GM19324 (cell line): Measurements from ENCODE around the gene ANTXR1.
"Not testable (repeated sequence)": the region's sequence is repeated elsewhere in the genome, so short reads cannot be mapped to it uniquely, and the experiment has no call there.

ENCODE experiments used
- ATAC-seq: cut with Tn5 transposase; IDR thresholded peaks from one replicate; pipeline ENCODE4 v1.9.1; 2021; ENCODE audit warnings: mild to moderate bottlenecking, moderate library complexity; ENCODE audit not compliant: unreplicated experiment, low FRiP score

The ANTXR1 gene

DNA sequence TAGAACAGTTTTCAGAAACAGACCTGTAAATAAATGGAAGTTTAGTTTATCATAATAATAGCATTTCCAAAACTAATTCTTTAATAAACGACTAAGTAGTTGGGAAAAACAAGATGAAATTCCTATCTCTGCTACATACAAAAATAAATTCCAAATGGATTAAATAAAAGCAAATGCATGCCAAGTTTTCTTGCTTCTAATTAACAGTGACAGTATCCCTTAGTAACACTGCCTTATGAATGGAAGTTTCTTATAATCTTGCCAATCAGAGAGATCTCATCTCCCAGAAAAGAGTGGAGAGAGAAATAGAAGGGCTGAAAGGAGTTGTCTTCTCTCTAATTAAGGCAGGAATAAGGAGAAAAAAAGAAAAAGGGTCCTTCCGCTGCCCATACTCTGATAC is 240.1 kb downstream of the ANTXR1 start:
- no peak for ATAC-seq

DNA sequence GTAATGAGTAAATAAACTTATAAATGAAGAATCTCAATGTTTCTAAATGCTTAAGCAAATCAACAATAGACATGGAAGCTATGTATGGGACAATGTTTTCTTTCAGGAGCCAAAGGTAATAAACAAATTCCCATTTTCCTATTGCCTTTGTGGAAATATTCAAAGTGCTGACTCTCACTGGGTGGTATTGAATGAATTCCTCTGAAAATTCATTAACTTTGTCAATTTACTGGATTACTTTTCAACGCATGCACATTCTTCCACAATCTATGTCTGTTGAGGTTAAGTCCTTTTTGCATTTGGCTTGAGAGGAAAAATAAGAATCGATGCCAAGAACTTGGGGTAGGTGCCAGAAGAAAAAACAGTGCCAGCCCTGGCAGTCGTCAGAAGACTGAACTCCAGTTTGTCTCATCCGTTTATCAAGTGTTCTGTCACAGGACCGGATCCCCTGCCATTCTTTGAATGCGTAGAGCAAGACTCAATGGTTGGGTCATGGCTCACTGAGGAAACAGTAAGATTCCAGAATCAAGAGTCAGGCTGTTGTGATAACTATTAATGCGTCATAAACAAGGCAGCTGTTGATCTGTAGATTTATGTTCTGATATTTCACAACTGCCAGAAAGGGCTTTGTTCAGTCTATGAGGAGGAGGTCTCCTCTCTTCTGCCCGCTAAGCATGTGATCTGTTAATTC is 240.8 kb downstream of the ANTXR1 start:
- no peak for ATAC-seq

DNA sequence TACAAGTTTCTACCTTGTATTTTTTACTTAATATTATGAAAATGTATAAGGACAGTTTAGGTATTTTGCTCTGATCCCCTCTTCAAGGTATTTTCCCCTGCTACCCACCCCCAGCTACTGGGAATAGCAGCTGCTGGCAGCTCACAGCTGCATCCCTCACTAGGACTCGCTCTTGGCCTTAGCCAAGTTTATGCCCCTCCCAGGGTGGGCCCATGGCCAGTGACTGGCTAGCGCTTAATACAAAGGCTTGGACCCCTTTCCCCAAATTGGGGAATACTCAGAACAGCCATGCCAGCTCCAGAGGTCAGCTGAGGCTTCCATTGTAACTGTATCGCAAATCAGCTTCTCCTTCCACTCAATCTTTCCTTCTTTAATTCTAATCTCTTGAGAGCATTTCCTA is 242.8 kb downstream of the ANTXR1 start:
- no peak for ATAC-seq

DNA sequence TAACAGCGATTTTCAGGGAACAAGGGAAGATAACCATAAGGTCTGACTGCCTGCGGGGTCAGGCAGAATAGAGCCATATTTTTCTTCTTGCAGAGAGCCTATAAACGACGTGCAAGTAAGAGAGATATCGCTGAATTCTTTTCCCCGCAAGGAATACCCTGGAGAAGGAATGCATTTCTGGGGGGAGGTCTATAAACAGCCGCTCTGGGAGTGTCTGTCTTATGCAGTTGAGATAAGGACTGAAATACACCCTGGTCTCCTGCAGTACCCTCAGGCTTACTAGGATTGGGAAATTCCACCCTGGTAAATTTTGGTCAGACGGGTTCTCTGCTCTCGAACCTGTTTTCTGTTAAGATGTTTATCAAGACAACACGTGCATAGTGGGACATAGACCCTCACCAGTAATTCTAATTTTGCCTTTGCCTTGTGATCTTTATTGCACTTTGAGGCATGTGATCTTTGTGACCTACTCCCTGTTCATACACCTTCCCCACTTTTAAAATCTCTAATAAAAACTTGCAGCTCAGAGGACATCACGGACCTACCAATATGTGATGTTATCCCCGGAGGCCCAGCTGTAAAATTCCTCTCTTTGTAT is 247.1 kb downstream of the ANTXR1 start:
- not testable (repeated sequence) for ATAC-seq

DNA sequence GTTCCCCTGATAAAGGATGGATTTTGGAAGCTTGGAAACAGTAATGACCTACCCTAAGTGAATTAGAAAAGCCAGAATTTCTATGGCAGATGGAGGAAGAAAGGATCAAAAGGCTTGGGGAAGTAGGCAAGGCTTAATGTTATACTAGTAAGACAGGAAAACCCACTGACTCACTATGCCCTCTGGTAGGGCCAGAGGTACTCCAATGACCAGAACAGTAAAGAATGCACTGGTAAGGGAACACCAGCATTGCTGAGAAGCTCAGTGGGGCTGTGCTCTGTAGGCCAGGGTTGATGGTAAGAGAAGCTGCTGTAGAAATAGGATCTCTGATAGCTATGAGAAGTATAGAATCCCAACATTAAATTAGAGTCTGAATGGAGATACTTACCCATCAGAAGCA is 247.7 kb downstream of the ANTXR1 start:
- no peak for ATAC-seq

DNA sequence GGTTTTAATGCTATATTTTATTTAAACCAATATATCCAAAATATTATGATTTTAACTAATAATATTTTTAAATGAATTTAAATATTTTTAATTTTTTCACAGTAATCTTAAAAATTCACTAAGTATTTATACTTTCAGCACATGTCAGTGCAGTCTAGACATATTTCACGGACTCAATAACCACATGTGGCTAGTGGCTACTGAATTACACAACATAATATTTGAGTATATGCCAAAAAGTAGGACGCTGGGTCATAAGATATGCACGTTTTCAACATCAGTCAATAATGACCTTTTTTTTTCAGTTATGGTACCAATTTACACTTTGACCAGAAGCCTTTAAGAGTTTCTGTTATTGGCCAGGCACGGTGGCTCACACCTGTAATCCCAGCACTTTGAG is 256.4 kb downstream of the ANTXR1 start:
- ATAC-seq = no peak

DNA sequence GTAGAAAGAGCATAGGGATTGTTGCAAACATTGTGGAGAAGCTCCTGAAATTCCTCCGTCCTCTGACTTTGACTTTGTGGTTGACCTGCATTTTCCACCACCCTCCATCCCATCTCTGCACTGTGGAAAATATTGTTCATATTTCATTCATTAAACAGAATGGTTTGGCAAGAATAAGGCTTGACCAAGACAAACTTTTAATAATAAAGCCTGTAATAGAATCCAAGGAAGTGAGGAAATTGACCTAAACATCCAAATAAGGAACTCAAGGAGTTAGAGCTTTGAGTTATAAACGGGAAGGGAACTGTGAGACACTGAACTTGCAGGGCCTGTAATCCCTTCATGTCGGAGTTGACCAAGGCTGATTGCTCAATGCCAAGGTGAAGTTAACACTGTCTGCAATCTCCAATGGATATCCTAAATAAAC is 258.9 kb downstream of the ANTXR1 start:
- ATAC-seq = no peak

DNA sequence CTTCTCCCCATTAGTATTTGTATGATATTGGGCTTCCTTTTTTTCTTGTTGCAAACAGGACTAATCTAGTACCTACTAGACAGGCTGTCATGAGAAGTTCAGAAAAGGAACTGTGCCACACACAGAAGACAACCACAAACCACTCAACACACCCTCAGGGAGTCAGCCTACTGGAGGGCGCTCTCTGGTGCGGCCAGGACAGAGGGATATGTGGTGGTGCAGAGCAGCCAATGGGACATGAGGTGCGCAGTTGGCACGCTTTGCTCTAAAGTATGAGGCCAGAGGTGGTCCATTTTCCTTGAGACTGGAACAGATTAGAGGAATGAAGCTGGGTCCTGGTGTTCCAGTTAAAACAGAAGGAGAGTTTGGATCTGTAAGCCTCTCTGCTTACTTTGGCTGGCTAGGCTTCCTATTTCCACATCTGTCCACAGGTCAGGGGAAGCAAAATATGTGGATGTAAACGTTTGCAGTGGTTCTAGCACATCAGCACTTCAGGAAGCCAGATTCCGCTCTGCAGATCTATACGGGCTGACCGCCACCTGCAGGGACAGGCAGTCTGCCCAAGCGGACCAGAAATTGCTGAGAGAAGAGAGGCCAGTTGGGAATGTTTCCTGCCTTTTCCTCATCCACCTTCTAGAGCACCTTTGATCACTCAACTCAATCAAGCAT is 260.0 kb downstream of the ANTXR1 start:
- ATAC-seq = no peak

DNA sequence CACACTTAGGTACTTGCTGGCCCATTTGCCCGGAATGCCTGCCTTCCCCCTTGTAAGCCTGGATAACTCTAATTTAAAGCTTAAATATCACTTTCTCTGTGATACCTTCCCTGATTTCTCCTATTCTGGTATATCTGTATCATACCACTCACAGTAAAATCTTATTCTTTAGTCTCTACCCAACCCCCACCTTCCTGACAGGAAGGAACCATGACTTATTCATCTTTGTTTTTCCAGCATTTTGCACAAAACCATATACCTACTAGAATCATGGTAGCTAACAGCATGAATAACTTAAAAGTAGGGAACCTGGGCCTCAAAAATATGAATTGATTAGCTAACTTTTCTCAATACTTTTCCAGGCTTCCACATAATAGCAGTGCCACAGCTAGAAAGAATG is 262.5 kb downstream of the ANTXR1 start:
- ATAC-seq = no peak

DNA sequence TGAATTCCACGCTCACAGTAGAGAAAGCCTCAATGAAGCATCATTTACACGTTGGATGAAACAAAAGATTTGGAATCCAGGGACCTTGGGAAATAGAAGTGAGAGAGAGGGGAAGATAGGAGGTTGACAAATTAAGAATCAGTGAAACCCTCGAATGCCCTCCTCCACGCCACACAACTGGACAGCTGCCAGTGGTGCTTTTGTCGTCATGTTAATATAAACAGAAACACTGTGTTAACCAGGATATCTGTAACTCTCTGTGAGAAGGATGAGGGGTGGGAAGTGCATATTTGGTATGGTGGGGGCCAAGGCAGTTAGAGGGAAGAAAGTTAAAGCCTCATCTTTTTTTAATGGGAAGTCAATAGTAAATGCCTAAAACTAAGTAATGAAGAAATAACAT is 265.4 kb downstream of the ANTXR1 start:
- no peak for ATAC-seq

DNA sequence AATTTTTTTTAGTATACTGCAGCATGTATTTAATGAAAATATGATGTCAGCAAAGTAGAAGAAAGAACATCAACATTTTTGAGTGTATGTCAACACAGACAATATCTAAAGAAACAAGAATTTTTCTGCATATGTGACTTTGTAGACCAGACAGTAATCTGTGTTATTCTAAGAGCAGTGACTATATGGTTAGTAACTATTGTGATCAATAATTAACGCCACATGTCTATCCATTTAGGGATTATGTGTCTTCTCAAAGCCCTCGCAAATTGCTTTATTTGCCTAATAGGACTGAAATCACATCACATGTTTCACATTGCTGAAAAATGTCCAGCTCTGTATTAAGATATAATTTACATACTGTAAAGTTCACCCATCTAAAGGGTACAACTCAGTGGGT is 266.2 kb downstream of the ANTXR1 start:
- no peak for ATAC-seq

DNA sequence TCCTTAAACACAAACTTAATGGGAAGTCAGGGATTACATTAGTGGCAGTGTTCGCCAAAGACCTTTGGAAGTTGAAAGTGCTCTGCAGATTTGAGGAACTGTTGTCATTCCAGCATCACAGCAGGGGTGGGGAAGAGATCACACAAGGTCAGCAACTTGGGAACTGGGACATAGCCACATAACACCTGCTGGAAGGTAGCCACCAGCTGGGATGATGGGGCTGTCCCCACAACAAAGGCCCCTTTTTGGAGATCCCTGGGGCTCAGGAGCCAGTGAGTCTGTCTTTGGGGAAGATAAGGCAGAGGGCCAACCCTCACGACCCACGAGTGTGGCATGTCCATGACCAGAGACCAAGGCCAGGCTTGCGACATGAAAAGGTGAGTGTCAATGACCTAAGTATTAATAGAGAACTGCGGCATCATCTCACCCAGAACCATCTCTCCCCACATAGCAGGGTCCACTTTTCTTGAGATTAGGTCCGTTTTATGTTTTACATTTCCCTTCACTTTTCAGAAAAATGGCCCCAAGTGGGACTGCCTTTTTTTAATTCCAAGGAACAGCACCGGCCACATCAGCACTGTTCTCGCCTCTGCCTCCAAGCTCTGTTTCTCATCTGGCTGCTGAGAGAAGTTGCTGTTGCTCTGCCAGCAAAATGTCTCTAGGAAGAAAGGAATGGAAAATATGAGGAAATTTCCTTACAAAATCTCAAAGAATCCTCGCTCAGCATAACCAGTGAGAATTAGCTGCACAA is 267.1 kb downstream of the ANTXR1 start:
- no peak for ATAC-seq

DNA sequence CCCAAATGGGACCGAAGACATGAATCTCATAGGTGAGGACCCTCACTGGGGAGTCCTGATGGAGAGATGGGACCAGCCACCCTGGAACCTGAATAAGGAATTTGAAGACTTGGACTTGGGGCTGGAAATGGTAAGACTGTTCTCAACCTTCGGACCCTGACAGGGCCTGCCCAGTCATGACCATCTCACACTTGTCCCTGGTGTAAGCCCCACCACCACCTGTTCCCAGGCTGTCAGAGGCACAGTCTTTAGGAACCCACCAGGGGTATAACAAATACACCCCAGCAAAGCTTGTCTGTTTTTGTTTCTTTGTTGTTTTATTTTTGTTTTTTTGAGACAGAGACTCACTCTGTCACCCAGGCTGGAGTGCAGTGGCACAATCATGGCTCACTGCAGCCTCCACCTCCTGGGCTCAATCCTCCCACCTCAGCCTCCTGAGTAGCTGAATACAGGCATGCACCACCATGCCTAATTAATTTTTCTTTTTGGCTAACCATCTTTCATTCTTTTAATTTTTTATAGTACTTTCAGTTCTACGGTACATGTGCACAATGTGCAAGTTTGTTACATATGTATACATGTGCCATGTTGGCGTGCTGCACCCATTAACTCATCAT is 267.9 kb downstream of the ANTXR1 start:
- no peak for ATAC-seq

DNA sequence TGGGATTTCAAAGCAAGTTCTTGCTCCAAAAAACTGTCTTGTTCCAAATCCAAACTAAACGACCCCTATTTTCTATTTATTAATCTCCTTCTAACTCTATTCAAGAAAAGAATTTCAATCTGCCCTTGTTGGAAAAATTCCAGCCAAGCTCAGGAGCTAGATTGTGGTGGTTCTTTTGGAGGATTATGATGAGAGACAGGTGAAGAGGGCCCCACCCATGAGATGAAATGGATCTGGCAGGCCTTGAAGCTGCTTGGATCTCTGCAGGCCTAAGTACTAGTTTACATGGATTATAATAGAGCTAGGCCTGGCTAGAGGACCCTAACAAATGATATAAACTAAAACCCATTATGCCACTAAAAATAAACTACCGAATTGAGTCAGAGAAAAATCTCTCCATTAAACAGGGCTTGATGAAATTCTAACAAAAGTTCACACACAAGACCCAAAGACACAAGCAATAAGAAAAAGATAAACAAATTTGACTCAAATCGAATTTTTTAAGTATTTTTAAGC is 272.5 kb downstream of the ANTXR1 start:
- ATAC-seq = no peak

DNA sequence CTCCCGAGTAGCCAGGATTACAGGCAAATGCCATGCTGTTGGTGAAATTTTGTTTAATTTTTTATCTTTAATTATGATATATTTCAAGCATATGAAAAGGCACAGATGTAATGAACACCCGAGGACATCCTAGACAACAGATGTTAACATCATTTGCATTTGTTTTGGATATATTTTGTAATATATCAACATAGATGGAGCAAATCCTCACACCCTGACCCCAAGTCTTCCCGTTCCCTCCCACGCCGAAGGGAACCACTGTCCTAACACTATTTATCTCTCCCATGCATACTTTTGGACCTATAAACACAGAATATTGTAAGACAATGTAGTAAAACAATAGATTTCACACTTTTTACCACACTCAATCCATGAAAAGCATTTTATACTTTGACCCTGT is 274.6 kb downstream of the ANTXR1 start:
- ATAC-seq = no peak

DNA sequence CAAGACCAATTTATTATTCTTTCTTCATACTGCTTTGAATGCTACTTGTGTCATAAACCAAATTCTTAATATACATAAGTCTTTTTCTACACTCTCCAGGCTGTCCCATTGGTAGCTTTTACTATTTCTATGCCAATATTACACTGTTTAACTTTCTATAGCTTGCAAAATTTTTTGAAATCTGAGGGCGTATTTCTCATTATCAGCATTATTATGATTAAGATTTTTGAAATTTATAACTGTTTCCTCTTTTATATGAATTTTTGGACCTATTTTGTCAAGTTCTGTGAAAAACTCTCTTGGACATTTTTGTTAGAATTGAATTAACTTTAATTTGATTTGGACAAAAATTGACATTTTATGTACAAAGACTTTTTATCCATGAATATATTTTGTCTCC is 275.4 kb downstream of the ANTXR1 start:
- ATAC-seq = no peak

DNA sequence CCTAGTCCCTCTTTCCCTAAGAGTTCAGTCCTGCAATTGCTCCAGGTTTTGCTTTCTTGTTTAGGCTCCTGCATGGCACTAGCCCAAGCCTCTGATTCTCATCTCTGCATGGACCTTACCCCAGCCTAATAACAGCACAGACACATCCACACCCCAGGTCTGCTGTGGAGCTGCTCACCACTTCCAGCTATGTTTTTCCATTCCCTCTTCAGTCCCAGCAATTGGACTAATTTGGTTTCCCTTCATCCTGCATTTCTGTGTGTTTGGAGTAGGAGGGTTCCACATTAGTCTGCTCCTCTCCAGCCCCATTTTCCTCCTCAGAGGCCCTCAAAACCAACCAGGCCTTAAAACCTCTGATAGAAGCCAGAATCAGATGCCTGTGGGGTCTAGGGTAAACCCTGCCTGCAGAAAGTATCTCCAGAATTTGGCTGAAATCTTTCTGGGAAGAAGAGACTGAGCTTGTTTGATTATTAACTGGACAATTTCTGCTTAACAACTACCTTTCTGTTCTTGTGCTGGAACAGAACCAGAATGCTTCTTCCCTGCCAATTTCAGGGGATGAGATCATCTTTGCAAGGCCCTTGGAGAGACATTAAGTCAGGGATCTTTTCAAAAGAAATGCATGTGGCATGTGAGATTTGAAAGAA is 278.1 kb downstream of the ANTXR1 start:
- no peak for ATAC-seq

DNA sequence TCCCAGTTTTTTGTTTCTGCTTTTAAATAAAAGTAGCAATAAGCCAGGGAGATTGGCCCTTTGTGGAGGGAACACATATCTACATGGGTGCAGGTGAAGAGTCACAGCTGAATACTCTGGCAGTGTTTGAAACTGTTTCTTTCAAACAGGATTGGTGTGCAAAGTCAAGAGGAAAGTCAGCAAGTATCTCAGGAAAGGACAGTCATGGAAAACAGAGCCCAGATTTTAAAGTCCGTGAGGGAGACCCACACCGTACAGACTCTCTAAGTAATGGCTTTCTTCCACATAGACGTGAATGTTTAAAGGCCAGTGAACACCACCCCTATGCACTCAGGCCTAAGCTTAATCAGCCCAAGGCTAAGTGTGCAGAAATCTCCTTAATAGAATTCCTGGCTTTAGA is 278.7 kb downstream of the ANTXR1 start:
- no peak for ATAC-seq

DNA sequence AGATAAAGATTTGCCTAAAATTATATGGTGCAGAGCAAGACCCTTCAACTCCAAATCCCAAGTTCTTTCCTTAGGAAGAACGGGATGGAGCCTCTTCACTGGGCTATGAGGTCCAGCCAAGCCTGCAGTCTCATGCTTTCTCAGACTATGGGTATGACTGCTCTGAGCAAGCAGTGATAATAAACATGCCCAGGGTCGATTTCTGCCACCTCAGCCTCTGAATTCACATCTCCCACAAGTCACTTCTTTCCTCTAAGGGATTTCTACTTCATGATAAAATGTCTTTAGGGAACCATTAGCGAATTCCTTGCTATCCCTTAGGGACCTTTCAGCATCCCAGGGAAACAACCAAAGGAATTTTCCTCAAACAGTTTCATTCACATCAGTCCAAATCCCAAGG is 279.3 kb downstream of the ANTXR1 start:
- ATAC-seq = no peak

DNA sequence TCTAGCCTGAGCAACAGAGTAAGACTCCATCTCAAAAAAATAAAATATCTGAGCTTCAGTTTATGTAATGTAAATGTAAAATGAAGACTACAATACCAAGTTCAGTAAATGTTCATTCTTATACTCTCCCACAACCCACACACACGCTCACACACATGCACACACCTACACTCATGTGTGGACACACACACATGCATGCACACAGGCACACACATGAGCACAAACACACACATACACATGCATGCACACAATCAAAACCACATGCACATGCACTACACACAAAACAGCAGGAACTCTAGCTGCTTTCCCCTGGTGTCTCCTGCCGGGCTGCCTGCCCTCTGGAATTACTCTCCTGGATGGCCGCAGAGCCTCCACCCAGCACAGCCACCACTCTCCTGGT is 283.4 kb downstream of the ANTXR1 start:
- ATAC-seq = no peak
